HL-60 (cell line): ENCODE data around the gene AOC1.

Source experiments
- DNase-seq, 2 experiments: peaks; one replicate each; pipeline ENCODE4 v3.0.0-alpha.2; 2010 to 2020; ENCODE audit warnings: low read depth in 1 of 2, low spot score in 1 of 2
- H3K27ac ChIP-seq: fragments of 250-450 bp; sonication (Bioruptor Pico); replicated peaks from 2 replicates; pipeline ENCODE4 v1.5.1; 2020; ENCODE audit warnings: mild to moderate bottlenecking, moderate library complexity
- H3K27me3 ChIP-seq: fragments of 250-450 bp; sonication (Bioruptor Pico); 2 replicates; pipeline ENCODE4 v1.5.1; 2021; ENCODE audit warnings: mild to moderate bottlenecking, moderate library complexity; ENCODE audit not compliant: insufficient read depth, poor library complexity, severe bottlenecking
- H3K4me3 ChIP-seq: replicated peaks from 2 replicates; pipeline ENCODE4 v1.5.1; 2011; ENCODE audit warnings: mild to moderate bottlenecking, control low read depth, low read length; ENCODE audit not compliant: insufficient read depth
- GABPA ChIP-seq: IDR thresholded peaks from 2 replicates; pipeline ENCODE4 v1.6.1; 2012; ENCODE audit warnings: low read depth
- POLR2AphosphoS5 ChIP-seq: IDR thresholded peaks from 2 replicates; pipeline ENCODE4 v1.6.1; 2012; ENCODE audit warnings: low read depth
- SPI1 ChIP-seq: IDR thresholded peaks from 2 replicates; pipeline ENCODE4 v1.6.1; 2012; ENCODE audit warnings: low read depth, mild to moderate bottlenecking, borderline replicate concordance
- TF ChIP-seq, protein P1 (sequence below): IDR thresholded peaks from 2 replicates; pipeline ENCODE4 v1.6.1; 2012; ENCODE audit warnings: low read depth; ENCODE audit not compliant: insufficient replicate concordance
- TF ChIP-seq, protein P2 (sequence below): IDR thresholded peaks from one replicate; pipeline ENCODE4 v1.5.1; 2011; ENCODE audit warnings: low read length, control low read depth, inconsistent platforms; ENCODE audit not compliant: insufficient read depth

AOC1 gene

DNA sequence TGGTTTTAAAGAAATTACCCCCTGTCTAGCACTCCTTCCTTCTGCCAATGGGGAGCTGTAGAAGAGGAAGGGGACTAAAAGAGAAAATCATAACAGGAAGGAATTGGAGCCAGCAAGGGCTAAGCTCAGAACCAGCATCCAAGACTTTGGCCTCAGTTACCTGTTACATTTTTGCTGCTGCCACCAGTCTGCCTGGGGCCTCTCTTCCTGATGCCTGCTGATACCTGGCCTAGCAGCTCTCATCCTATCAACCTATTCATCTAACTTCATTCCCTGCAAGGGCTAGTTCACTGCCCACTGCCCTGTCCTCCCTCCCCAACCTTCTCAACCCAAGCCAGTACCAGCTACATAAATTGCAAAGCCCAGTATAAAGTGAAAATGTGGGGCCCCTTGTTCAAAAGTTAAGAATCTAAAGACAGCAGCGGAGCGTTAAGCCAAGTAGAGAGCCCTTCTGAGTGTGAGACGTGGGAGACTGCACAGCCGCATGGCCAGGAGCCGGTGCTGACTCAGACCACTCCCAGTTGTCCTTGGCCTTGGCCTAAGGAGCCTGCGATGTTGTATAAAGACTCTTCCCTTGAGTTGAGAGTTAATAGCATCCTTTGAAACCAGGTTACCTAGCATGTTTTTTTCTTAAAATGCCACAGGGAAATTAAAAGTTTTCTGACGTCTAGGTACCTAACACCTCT, 13.2 kb upstream of the AOC1 start:
- Histone ChIP-seq H3K27ac (no peak overlapping the region), H3K27me3 (no peaks in the 10 kb centered on the region), H3K4me3 (no peak overlapping the region)
- DNase-seq = no peak
- no peak for TF ChIP-seq POLR2AphosphoS5
- TF ChIP-seq, protein P1, sequence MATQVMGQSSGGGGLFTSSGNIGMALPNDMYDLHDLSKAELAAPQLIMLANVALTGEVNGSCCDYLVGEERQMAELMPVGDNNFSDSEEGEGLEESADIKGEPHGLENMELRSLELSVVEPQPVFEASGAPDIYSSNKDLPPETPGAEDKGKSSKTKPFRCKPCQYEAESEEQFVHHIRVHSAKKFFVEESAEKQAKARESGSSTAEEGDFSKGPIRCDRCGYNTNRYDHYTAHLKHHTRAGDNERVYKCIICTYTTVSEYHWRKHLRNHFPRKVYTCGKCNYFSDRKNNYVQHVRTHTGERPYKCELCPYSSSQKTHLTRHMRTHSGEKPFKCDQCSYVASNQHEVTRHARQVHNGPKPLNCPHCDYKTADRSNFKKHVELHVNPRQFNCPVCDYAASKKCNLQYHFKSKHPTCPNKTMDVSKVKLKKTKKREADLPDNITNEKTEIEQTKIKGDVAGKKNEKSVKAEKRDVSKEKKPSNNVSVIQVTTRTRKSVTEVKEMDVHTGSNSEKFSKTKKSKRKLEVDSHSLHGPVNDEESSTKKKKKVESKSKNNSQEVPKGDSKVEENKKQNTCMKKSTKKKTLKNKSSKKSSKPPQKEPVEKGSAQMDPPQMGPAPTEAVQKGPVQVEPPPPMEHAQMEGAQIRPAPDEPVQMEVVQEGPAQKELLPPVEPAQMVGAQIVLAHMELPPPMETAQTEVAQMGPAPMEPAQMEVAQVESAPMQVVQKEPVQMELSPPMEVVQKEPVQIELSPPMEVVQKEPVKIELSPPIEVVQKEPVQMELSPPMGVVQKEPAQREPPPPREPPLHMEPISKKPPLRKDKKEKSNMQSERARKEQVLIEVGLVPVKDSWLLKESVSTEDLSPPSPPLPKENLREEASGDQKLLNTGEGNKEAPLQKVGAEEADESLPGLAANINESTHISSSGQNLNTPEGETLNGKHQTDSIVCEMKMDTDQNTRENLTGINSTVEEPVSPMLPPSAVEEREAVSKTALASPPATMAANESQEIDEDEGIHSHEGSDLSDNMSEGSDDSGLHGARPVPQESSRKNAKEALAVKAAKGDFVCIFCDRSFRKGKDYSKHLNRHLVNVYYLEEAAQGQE = no peak
- TF ChIP-seq GABPA = no peak
- no peak for TF ChIP-seq SPI1
- TF ChIP-seq, protein P2, sequence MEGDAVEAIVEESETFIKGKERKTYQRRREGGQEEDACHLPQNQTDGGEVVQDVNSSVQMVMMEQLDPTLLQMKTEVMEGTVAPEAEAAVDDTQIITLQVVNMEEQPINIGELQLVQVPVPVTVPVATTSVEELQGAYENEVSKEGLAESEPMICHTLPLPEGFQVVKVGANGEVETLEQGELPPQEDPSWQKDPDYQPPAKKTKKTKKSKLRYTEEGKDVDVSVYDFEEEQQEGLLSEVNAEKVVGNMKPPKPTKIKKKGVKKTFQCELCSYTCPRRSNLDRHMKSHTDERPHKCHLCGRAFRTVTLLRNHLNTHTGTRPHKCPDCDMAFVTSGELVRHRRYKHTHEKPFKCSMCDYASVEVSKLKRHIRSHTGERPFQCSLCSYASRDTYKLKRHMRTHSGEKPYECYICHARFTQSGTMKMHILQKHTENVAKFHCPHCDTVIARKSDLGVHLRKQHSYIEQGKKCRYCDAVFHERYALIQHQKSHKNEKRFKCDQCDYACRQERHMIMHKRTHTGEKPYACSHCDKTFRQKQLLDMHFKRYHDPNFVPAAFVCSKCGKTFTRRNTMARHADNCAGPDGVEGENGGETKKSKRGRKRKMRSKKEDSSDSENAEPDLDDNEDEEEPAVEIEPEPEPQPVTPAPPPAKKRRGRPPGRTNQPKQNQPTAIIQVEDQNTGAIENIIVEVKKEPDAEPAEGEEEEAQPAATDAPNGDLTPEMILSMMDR = no peak

DNA sequence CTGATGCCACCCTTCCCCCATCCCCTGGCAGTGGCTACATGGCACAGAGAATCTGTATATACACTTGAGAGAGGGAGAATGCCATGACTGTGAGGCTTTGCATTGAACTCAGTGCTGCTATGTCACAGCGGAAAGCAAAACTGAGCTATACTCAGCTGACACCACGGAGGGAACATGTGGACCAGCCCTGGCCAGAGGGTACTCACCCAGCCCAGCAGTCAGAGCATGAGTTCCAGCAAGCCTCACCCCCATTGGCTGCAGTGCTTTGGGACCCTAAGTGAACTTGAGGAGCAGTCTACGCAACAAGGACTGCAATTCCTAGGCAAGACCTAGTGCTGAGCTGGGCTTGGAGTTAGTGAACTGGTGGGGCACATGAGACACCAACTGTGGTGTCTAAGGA, 10.3 kb upstream of the AOC1 start:
- no peaks in the 10 kb centered on the region for H3K27me3 ChIP-seq
- H3K4me3 ChIP-seq = no peak overlapping the region
- no peak overlapping the region for H3K27ac ChIP-seq
- no peak for TF ChIP-seq POLR2AphosphoS5
- no peak for DNase-seq

DNA sequence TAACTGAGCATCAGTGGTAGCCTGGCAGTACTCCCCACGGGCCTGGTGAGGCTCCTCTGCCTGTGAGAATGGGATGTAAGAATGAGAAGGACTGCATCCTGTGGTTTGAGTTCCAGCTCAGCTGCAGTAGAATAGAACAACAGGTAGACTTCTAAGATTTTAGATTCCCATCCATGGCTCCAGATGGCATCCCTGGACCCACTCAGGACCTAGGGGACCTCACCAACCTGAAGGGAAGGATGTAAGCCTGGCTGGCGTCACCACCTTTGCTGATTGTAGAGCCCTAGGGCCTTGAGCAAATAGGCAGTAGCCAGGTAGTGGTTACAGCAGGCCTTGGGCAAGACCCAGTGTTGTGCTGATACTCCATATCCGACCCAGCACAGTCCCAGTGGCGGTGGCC, 9.6 kb upstream of the AOC1 start:
- DNase-seq = no peak
- TF ChIP-seq, protein P2 = no peak
- no peak for TF ChIP-seq POLR2AphosphoS5
- no peak for TF ChIP-seq SPI1
- TF ChIP-seq, protein P1 = no peak
- no peak for TF ChIP-seq GABPA
- H3K27ac ChIP-seq = no peak overlapping the region
- no peaks in the 10 kb centered on the region for H3K27me3 ChIP-seq
- no peak overlapping the region for H3K4me3 ChIP-seq

DNA sequence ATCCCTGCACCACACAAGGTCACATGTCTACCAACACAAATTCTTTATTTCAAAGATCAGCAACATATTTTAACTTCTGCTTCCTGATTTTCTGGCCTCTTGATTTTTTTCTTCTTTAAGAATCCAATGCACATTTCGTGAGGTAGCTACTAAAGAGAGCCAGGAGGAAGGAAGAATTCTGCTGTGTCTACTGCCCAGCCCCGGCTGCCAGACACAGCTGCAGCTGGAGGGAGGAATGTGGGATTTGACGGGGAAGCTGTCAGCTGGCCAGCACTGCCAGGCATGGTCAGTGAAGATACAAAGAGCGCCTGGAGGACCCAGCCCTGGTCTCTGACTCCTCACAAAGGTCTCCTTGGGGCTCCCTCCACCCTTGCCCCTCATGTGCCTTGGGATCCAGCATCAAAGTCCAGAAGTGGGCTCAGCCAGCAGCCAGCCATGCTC, 6.9 kb upstream of the AOC1 start:
- DNase-seq = peak in 1 of 2 experiments; percentile 5
- no peak overlapping the region for H3K27ac ChIP-seq
- H3K4me3 ChIP-seq = no peak overlapping the region
- TF ChIP-seq SPI1 (no peak), POLR2AphosphoS5 (no peak), GABPA (no peak)
- TF ChIP-seq, protein P1 = no peak
- TF ChIP-seq, protein P2 = no peak
- H3K27me3 ChIP-seq = no peaks in the 10 kb centered on the region
